A549 (cell line): ENCODE measurements around the gene DPCD. TPM values are rescaled to one million over a fixed set of nuclear protein-coding genes. Genes with fewer than 3 reads are reported as not detected.
A peak's percentile ranks its signal among the peaks of the same experiment; 100 is the strongest.

Experiments used
- ATAC-seq, 2 experiments: fragments of 200-7000 bp in 1 of 2; fragments of >200 bp in 1 of 2; cut with Nextera tagmentation in 1 of 2; cut with Tn5 transposase in 1 of 2; 3 replicates each; pipeline versions ENCODE4 v1.8.0 to v1.9.1; 2018 to 2020; ENCODE audit warnings: mild to moderate bottlenecking in 1 of 2, moderate library complexity in 1 of 2
- CTCF ChIA-PET: fragments of 300-600 bp; sonication (Branson Sonifier 250); formaldehyde crosslinking; extraction: SDS; loops from one replicate; lab custom pipeline; 2021; ENCODE audit warnings: antibody characterized with exemption, inconsistent platforms; lab: Yijun Ruan, JAX
- POLR2A ChIA-PET: fragments of 350-600 bp; formaldehyde crosslinking; extraction: SDS; loops from one replicate; lab custom pipeline; 2021; ENCODE audit warnings: antibody characterized with exemption, inconsistent platforms; lab: Yijun Ruan, JAX
- DNase-seq, 2 experiments: peaks; one replicate each; pipeline versions ENCODE4 v3.0.0 to v3.0.0-alpha.2; 2011 to 2016; ENCODE audit warnings: low read depth in 1 of 2, low spot score in 1 of 2
- FAIRE-seq: peaks from 2 replicates; lab custom pipeline; 2011; peaks lifted over from hg19 to GRCh38; lab: Jason Lieb, UNC
- H3K27ac ChIP-seq, 2 experiments: fragments of >200 bp; sonication (Bioruptor Twin); formaldehyde crosslinking; 3 replicates each; pipeline ENCODE4 v1.5.1; 2016 to 2017
- H3K4me1 ChIP-seq: fragments of >200 bp; sonication (Bioruptor Twin); formaldehyde crosslinking; 3 replicates; pipeline ENCODE4 v1.6.1; 2016
- H3K4me2 ChIP-seq: fragments of >200 bp; sonication (Bioruptor Twin); formaldehyde crosslinking; 3 replicates; pipeline ENCODE4 v1.6.1; 2016
- H3K4me3 ChIP-seq: fragments of >200 bp; sonication (Bioruptor Twin); formaldehyde crosslinking; 3 replicates; pipeline ENCODE4 v1.5.1; 2016
- H3K9me3 ChIP-seq: fragments of >200 bp; sonication (Bioruptor Twin); formaldehyde crosslinking; 3 replicates; pipeline ENCODE4 v1.6.1; 2016
- CTCF ChIP-seq: fragments of >200 bp; sonication (Bioruptor Twin); formaldehyde crosslinking; IDR thresholded peaks from 3 replicates; pipeline ENCODE4 v1.5.1; 2016
- FOXS1 ChIP-seq: fragments of 250-450 bp; sonication (Bioruptor Pico); IDR thresholded peaks from 2 replicates; pipeline ENCODE4 v1.5.0; 2020; ENCODE audit warnings: mild to moderate bottlenecking, moderate library complexity
- HDAC2 ChIP-seq: fragments of 200-600 bp; sonication (generic); IDR thresholded peaks from 2 replicates; pipeline ENCODE4 v1.6.1; 2016
- JUNB ChIP-seq: fragments of >200 bp; sonication (Bioruptor Twin); formaldehyde crosslinking; IDR thresholded peaks from 2 replicates; pipeline ENCODE4 v1.6.1; 2016
- KDM5A ChIP-seq: fragments of 200-600 bp; sonication (generic); IDR thresholded peaks from 2 replicates; pipeline ENCODE4 v1.6.1; 2016; ENCODE audit warnings: antibody characterized with exemption, mild to moderate bottlenecking
- MAFK ChIP-seq: fragments of 450-650 bp; IDR thresholded peaks from 2 replicates; pipeline ENCODE4 v1.6.1; 2014; ENCODE audit not compliant: partially characterized antibody
- MYC ChIP-seq: IDR thresholded peaks from 2 replicates; pipeline ENCODE4 v1.6.1; 2012; ENCODE audit warnings: mild to moderate bottlenecking, inconsistent platforms, low read length, improper control_type of control experiment, borderline replicate concordance
- NPAS2 ChIP-seq: fragments of 250-450 bp; sonication (Bioruptor Pico); IDR thresholded peaks from 2 replicates; pipeline ENCODE4 v1.8.0; 2022; ENCODE audit warnings: mild to moderate bottlenecking, moderate library complexity, borderline replicate concordance
- PBX3 ChIP-seq: IDR thresholded peaks from 2 replicates; pipeline ENCODE4 v1.6.1; 2012
- POLR2A ChIP-seq: IDR thresholded peaks from 2 replicates; pipeline ENCODE4 v1.6.1; 2012; ENCODE audit warnings: mild to moderate bottlenecking, low read length
- POLR2AphosphoS2 ChIP-seq: conservative IDR thresholded peaks from 2 replicates; pipeline ENCODE4 v1.6.1; 2012; ENCODE audit warnings: low read length, improper control_type of control experiment, inconsistent platforms
- RARB ChIP-seq: fragments of 250-450 bp; sonication (Bioruptor Pico); IDR thresholded peaks from 2 replicates; pipeline ENCODE4 v1.8.0; 2021; ENCODE audit warnings: mild to moderate bottlenecking, moderate library complexity
- RFX5 ChIP-seq: fragments of 450-650 bp; IDR thresholded peaks from 2 replicates; pipeline ENCODE4 v1.7.1; 2014; ENCODE audit warnings: antibody characterized with exemption, mild to moderate bottlenecking, moderate library complexity
- RNF2 ChIP-seq: fragments of 200-600 bp; sonication (generic); IDR thresholded peaks from 2 replicates; pipeline ENCODE4 v1.6.1; 2016; ENCODE audit warnings: low read depth, mild to moderate bottlenecking, antibody characterized with exemption, moderate library complexity, borderline replicate concordance
- SREBF2 ChIP-seq: fragments of 450-650 bp; IDR thresholded peaks from 2 replicates; pipeline ENCODE4 v1.6.1; 2014; ENCODE audit warnings: mild to moderate bottlenecking, moderate library complexity
- TP53 ChIP-seq: fragments of 250-450 bp; sonication (Bioruptor Pico); IDR thresholded peaks from 2 replicates; pipeline ENCODE4 v1.5.0; 2021; ENCODE audit warnings: mild to moderate bottlenecking, moderate library complexity
- ZC3H11A ChIP-seq: fragments of 450-650 bp; IDR thresholded peaks from 2 replicates; pipeline ENCODE4 v1.6.1; 2014; ENCODE audit warnings: antibody characterized with exemption, mild to moderate bottlenecking
- ZFP36 ChIP-seq: fragments of 450-650 bp; IDR thresholded peaks from 2 replicates; pipeline ENCODE4 v1.6.1; 2014; ENCODE audit warnings: borderline replicate concordance; ENCODE audit not compliant: partially characterized antibody
- ZSCAN20 ChIP-seq: fragments of 250-450 bp; sonication (Bioruptor Pico); IDR thresholded peaks from 2 replicates; pipeline ENCODE4 v1.8.0; 2022; ENCODE audit warnings: mild to moderate bottlenecking, moderate library complexity
- WGBS: methylation state at CpG from one replicate; pipeline ENCODE4 v1.1.6; 2017; ENCODE audit errors: missing lambda C conversion rate; 5-methylcytosine and 5-hydroxymethylcytosine counted together
- polyA plus RNA-seq, 4 experiments: library from polyadenylated mRNA; depleted of rRNA in 3 of 4; stranded (reverse); fragments of >200 nt; fragmentation: RNase III in 1 of 4; extraction: RNeasy Plus Mini Kit Qiagen cat#74134 plus additional on column Dnase treatment in 1 of 4; gene quantifications; 2 replicates in 3 of 4; 3 replicates in 1 of 4; pipeline ENCODE4 v1.2.3, GENCODE V29; 2011 to 2017
- TF ChIP-seq, protein P1 (sequence below): fragments of 200-600 bp; sonication (generic); IDR thresholded peaks from 2 replicates; pipeline ENCODE4 v1.6.1; 2016; ENCODE audit warnings: antibody characterized with exemption, mild to moderate bottlenecking, moderate library complexity

The DPCD gene
- polyA plus RNA-seq, 2 of the 4 experiments (the other 2 are of a cell fraction): 37.4 to 40.8 TPM

- Histone ChIP-seq H3K4me3 (no peak overlapping the region), H3K4me2 (no peak overlapping the region), H3K4me1 (no peaks in the 10 kb centered on the region), H3K9me3 (no peaks in the 10 kb centered on the region), H3K27ac (no peak overlapping the region)
- 93% methylated on average over 4 of the region's 4 CpGs for WGBS
- no peak for FAIRE-seq
- no peak for ATAC-seq
- TF ChIP-seq CTCF: no peak
- TF ChIP-seq NPAS2 (CRISPR knock-in tag): no peak
- no peak for TF ChIP-seq TP53 (CRISPR knock-in tag)
- no peak for TF ChIP-seq POLR2A
- TF ChIP-seq JUNB: no peak
- no peak for TF ChIP-seq ZFP36
- TF ChIP-seq SREBF2: no peak
- no peak for TF ChIP-seq MYC
- TF ChIP-seq, protein P1, sequence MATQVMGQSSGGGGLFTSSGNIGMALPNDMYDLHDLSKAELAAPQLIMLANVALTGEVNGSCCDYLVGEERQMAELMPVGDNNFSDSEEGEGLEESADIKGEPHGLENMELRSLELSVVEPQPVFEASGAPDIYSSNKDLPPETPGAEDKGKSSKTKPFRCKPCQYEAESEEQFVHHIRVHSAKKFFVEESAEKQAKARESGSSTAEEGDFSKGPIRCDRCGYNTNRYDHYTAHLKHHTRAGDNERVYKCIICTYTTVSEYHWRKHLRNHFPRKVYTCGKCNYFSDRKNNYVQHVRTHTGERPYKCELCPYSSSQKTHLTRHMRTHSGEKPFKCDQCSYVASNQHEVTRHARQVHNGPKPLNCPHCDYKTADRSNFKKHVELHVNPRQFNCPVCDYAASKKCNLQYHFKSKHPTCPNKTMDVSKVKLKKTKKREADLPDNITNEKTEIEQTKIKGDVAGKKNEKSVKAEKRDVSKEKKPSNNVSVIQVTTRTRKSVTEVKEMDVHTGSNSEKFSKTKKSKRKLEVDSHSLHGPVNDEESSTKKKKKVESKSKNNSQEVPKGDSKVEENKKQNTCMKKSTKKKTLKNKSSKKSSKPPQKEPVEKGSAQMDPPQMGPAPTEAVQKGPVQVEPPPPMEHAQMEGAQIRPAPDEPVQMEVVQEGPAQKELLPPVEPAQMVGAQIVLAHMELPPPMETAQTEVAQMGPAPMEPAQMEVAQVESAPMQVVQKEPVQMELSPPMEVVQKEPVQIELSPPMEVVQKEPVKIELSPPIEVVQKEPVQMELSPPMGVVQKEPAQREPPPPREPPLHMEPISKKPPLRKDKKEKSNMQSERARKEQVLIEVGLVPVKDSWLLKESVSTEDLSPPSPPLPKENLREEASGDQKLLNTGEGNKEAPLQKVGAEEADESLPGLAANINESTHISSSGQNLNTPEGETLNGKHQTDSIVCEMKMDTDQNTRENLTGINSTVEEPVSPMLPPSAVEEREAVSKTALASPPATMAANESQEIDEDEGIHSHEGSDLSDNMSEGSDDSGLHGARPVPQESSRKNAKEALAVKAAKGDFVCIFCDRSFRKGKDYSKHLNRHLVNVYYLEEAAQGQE: no peak
- no peak for TF ChIP-seq POLR2AphosphoS2
- no peak for TF ChIP-seq RNF2
- no peak for TF ChIP-seq ZSCAN20 (CRISPR knock-in tag)
- no peak for TF ChIP-seq MAFK
- no peak for TF ChIP-seq RARB (CRISPR knock-in tag)
- TF ChIP-seq FOXS1 (CRISPR knock-in tag): no peak
- no peak for TF ChIP-seq HDAC2
- TF ChIP-seq PBX3: no peak
- no peak for TF ChIP-seq RFX5
- TF ChIP-seq KDM5A: no peak
- ChIA-PET POLR2A (no interaction called here), CTCF (interaction anchor here (0.8 to 1.7 kb wide), 2 partner anchors 395 to 491 kb away, joined by 3 to 6 read pairs; no protein-coding TSS in a partner anchor)
- no peak for DNase-seq
These were observed 21.4 kb downstream of the DPCD start for GRCh38 chr10:101609481-101609880.

DNA sequence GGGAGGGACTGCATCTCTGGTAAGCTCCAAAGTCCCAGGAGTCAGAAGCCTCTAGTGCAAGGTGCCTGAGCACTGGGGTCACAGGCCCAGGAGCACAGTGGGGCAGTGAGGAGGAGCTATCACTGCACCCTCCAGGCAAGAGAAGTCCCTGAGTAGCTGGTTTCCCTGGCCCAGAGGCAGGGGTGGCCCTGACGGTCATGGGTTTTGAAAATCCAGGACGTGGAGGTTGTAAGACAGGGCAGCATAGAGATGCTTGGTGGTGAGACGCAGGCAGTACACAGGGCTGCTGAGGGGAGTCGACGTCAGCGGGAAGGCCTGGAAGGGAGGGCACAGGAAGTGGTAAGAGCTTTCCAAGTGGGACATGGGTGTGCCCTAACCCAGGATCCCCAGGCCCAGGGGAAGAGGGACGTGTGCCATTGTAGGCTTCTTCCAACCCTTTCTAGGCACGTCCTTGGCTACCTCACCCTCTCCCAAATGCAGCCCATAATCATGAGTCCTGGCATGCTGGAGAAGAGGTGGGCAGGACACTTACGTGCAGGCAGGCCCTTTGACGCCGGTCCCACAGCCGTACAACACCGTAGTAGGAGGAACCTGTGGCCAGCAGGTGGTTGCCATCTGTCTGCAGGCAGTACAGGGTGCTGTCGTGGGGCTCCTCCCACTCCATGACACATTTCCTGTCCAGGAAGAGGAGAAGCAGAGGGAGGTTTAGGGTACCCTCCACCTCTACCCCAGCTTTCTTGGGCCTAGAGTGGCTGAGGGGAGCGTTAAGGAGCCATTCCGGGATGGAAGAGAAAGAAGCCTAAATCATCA, 23.2 kb downstream of the DPCD start:
- 85% methylated on average over 16 of the region's 16 CpGs for WGBS
- no peak for FAIRE-seq
- DNase-seq: no peak
- Histone ChIP-seq H3K27ac (no peak overlapping the region), H3K4me2 (no peak overlapping the region), H3K4me3 (no peak overlapping the region), H3K4me1 (no peaks in the 10 kb centered on the region), H3K9me3 (no peaks in the 10 kb centered on the region)
- CTCF ChIA-PET: interaction anchor here (1.1 to 2.7 kb wide), 4 partner anchors 8 to 397 kb away, joined by 3 to 11 read pairs (median 4); no protein-coding TSS in a partner anchor
- POLR2A ChIA-PET: interaction anchor here (1.6 kb wide), 1 partner anchor 9 kb away, joined by 3 read pairs; no protein-coding TSS in a partner anchor
- TF ChIP-seq NPAS2 (CRISPR knock-in tag) (no peak), ZSCAN20 (CRISPR knock-in tag) (no peak), ZC3H11A (no peak), TP53 (CRISPR knock-in tag) (no peak)
- ATAC-seq: peak in 1 of 2 experiments; percentile 57; a peak in 3 of 6 replicates
